Liver (tissue), 9 donors: ENCODE data around the gene DTNB. TPM values are rescaled to one million over a fixed set of nuclear protein-coding genes. Genes with fewer than 3 reads are reported as not detected.

Source experiments
- DNase-seq: peaks from one replicate; pipeline ENCODE4 v3.0.0-alpha.2; 2017; ENCODE audit warnings: low spot score
- H3K27ac ChIP-seq, 2 donors: one replicate each; pipeline ENCODE4 v1.7.0; 2013; ENCODE audit warnings: inconsistent platforms in 2 of 2, low read length in 2 of 2, control low read depth in 1 of 2, low read depth in 1 of 2, mild to moderate bottlenecking in 1 of 2
- H3K27me3 ChIP-seq, 4 donors: one replicate each; pipeline versions ENCODE4 v1.6.1 to v1.7.0; 2013; ENCODE audit warnings: low read length in 3 of 4, inconsistent platforms in 1 of 4, mild to moderate bottlenecking in 1 of 4, moderate library complexity in 1 of 4; ENCODE audit not compliant: control insufficient read depth in 4 of 4, insufficient read depth in 4 of 4
- H3K36me3 ChIP-seq, 4 donors: one replicate each; pipeline versions ENCODE4 v1.6.1 to v1.7.0; 2013; ENCODE audit warnings: low read length in 3 of 4, mild to moderate bottlenecking in 3 of 4, low read depth in 1 of 4, moderate library complexity in 1 of 4; ENCODE audit not compliant: control insufficient read depth in 4 of 4, insufficient read depth in 3 of 4
- H3K4me1 ChIP-seq, 4 donors: one replicate each; pipeline versions ENCODE4 v1.6.1 to v1.7.0; 2013; ENCODE audit warnings: low read length in 3 of 4, mild to moderate bottlenecking in 3 of 4, moderate library complexity in 1 of 4; ENCODE audit not compliant: control insufficient read depth in 4 of 4, insufficient read depth in 4 of 4
- H3K4me3 ChIP-seq, 3 donors: one replicate each; pipeline versions ENCODE4 v1.6.1 to v1.7.0; 2013; ENCODE audit warnings: low read length in 3 of 3, control low read depth in 1 of 3, low read depth in 1 of 3, mild to moderate bottlenecking in 1 of 3
- H3K9ac ChIP-seq, 2 donors: one replicate each; pipeline ENCODE4 v1.7.0; 2013; ENCODE audit warnings: low read length in 2 of 2, mild to moderate bottlenecking in 2 of 2, moderate library complexity in 2 of 2, control low read depth in 1 of 2, low read depth in 1 of 2
- H3K9me3 ChIP-seq, 4 donors: one replicate each; pipeline versions ENCODE4 v1.6.1 to v1.7.0; 2013; ENCODE audit warnings: low read length in 3 of 4; ENCODE audit not compliant: control insufficient read depth in 4 of 4
- ATF3 ChIP-seq: IDR thresholded peaks from 2 replicates; pipeline ENCODE4 v1.6.1; 2016; ENCODE audit warnings: antibody characterized with exemption
- CTCF ChIP-seq: fragments of 150-350 bp; IDR thresholded peaks from 2 replicates; pipeline ENCODE4 v1.5.1; 2017; ENCODE audit warnings: improper control_type of control experiment, low read depth, low read length; ENCODE audit not compliant: missing input control
- EGR1 ChIP-seq, 2 donors: IDR thresholded peaks; 2 replicates each; pipeline ENCODE4 v1.6.1; 2016 to 2018; ENCODE audit warnings: antibody characterized with exemption in 2 of 2, low read depth in 2 of 2
- FOXA1 ChIP-seq: IDR thresholded peaks from 2 replicates; pipeline ENCODE4 v1.6.1; 2016; ENCODE audit warnings: antibody characterized with exemption
- GABPA ChIP-seq, 2 donors: IDR thresholded peaks in 1 of 2; conservative IDR thresholded peaks in 1 of 2; 2 replicates each; pipeline ENCODE4 v1.6.1; 2016; ENCODE audit warnings: antibody characterized with exemption in 2 of 2, mild to moderate bottlenecking in 1 of 2, moderate library complexity in 1 of 2
- HNF4A ChIP-seq, 2 donors: conservative IDR thresholded peaks; 2 replicates each; pipeline ENCODE4 v1.6.1; 2016; ENCODE audit warnings: antibody characterized with exemption in 2 of 2, mild to moderate bottlenecking in 2 of 2
- HNF4G ChIP-seq: IDR thresholded peaks from 2 replicates; pipeline ENCODE4 v1.6.1; 2016; ENCODE audit warnings: antibody characterized with exemption
- JUND ChIP-seq, 2 donors: IDR thresholded peaks; 2 replicates each; pipeline ENCODE4 v1.6.1; 2016; ENCODE audit warnings: antibody characterized with exemption in 2 of 2
- MAX ChIP-seq: IDR thresholded peaks from 2 replicates; pipeline ENCODE4 v1.6.1; 2016; ENCODE audit warnings: antibody characterized with exemption
- NR2F2 ChIP-seq: IDR thresholded peaks from 2 replicates; pipeline ENCODE4 v1.6.1; 2016; ENCODE audit warnings: antibody characterized with exemption
- RAD21 ChIP-seq, 2 donors: IDR thresholded peaks; 2 replicates each; pipeline ENCODE4 v1.6.1; 2016; ENCODE audit warnings: antibody characterized with exemption in 2 of 2, mild to moderate bottlenecking in 2 of 2
- REST ChIP-seq: IDR thresholded peaks from 2 replicates; pipeline ENCODE4 v1.6.1; 2016; ENCODE audit warnings: antibody characterized with exemption, mild to moderate bottlenecking
- RXRA ChIP-seq, 2 donors: IDR thresholded peaks; 2 replicates each; pipeline ENCODE4 v1.6.1; 2017 to 2018; ENCODE audit warnings: antibody characterized with exemption in 2 of 2, mild to moderate bottlenecking in 1 of 2
- TAF1 ChIP-seq: conservative IDR thresholded peaks from 2 replicates; pipeline ENCODE4 v1.6.1; 2016; ENCODE audit warnings: antibody characterized with exemption, mild to moderate bottlenecking
- YY1 ChIP-seq: IDR thresholded peaks from 2 replicates; pipeline ENCODE4 v1.6.1; 2016; ENCODE audit warnings: antibody characterized with exemption, mild to moderate bottlenecking
- ZBTB33 ChIP-seq: IDR thresholded peaks from 2 replicates; pipeline ENCODE4 v1.6.1; 2016; ENCODE audit warnings: antibody characterized with exemption
- WGBS: extraction: QIAGEN DNeasy Blood & Tissue Kit; methylation state at CpG from one replicate; pipeline ENCODE4 v1.1.7; 2013; 5-methylcytosine and 5-hydroxymethylcytosine counted together
- polyA plus RNA-seq, 2 donors: library from polyadenylated mRNA; stranded (reverse) in 1 of 2; unstranded in 1 of 2; fragments of 200-250 nt in 1 of 2; fragments of >200 nt in 1 of 2; fragmentation: Nextera tagmentation in 1 of 2; extraction: Ambion mirVana in 1 of 2; gene quantifications; one replicate each; pipeline versions ENCODE4 v1.2.1 to v1.2.3, GENCODE V29; 2013 to 2015
- total RNA-seq, 2 donors: library from RNA; depleted of rRNA; stranded (reverse); fragments of >200 nt; gene quantifications; one replicate each; pipeline ENCODE4 v1.2.3, GENCODE V29; 2014
- donor health status: healthy.
- donor health status: healthy.
- donor health status: healthy.
- donor health status: healthy.
- donor health status: healthy.

The DTNB gene
- total and polyA plus RNA-seq, 4 donors, result 3.3 to 10.5 (median 6.4) TPM

- TF ChIP-seq ZBTB33, result no peak
- no peak for TF ChIP-seq RXRA (IDR thresholded peaks at IDR 0.05)
- TF ChIP-seq ATF3, result no peak
- TF ChIP-seq RAD21 (IDR thresholded peaks at IDR 0.05), result no peak
- TF ChIP-seq NR2F2, result no peak
- no peak for TF ChIP-seq TAF1
- TF ChIP-seq HNF4A (conservative IDR thresholded peaks at IDR 0.05), result no peak
- no peak for TF ChIP-seq FOXA1
Observed at GRCh38 chr2:25400169-25400568, 273.2 kb downstream of the DTNB start (continued).

GRCh38 chr2:25398534-25398933 is 274.8 kb downstream of the DTNB start:
- no peak overlapping the region for H3K4me3 ChIP-seq
- H3K36me3 ChIP-seq, result no peaks in the 10 kb centered on the region
- WGBS, result 98% methylated on average over 4 of the region's 4 CpGs
- H3K9ac ChIP-seq, result no peak overlapping the region
- no peaks in the 10 kb centered on the region for H3K9me3 ChIP-seq
- H3K27me3 ChIP-seq, result no peaks in the 10 kb centered on the region
- DNase-seq, result no peak
- H3K4me1 ChIP-seq, result no peaks in the 10 kb centered on the region
- no peak overlapping the region for H3K27ac ChIP-seq
- no peak for TF ChIP-seq RXRA (IDR thresholded peaks at IDR 0.05)
- TF ChIP-seq YY1, result no peak
- no peak for TF ChIP-seq HNF4G
- no peak for TF ChIP-seq GABPA (IDR thresholded peaks at IDR 0.05 in 1 of 2, conservative IDR thresholded peaks at IDR 0.05 in 1 of 2)
- no peak for TF ChIP-seq NR2F2
- TF ChIP-seq REST, result no peak
- TF ChIP-seq ATF3, result no peak
- no peak for TF ChIP-seq JUND (IDR thresholded peaks at IDR 0.05)
- no peak for TF ChIP-seq TAF1
- no peak for TF ChIP-seq CTCF
- no peak for TF ChIP-seq HNF4A (conservative IDR thresholded peaks at IDR 0.05)
- no peak for TF ChIP-seq ZBTB33
- no peak for TF ChIP-seq FOXA1
- TF ChIP-seq EGR1 (IDR thresholded peaks at IDR 0.05; ENCODE audit: low read depth in 2 of 2), result no peak
- no peak for TF ChIP-seq MAX
- no peak for TF ChIP-seq RAD21 (IDR thresholded peaks at IDR 0.05)
